Stimulated activated CD4-positive, alpha-beta T cell treated with anti-CD3 and anti-CD28 coated beads, TNF-alpha, amount 100 ng/mL, for 4 hours (primary cell): ENCODE results near the gene PEA15.

ENCODE experiments used
- DNase-seq, 3 experiments: peaks; one replicate each; pipeline ENCODE4 v3.0.0-alpha.2; 2020; ENCODE audit warnings: low read depth in 3 of 3

Gene PEA15, protein sequence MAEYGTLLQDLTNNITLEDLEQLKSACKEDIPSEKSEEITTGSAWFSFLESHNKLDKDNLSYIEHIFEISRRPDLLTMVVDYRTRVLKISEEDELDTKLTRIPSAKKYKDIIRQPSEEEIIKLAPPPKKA

GRCh38 chr1:160205242-160206035, at the start of gene PEA15:
Gene PEA15, plus strand, starts transcription at chr1:160205384. Its CDS starts 6,161 bp downstream, at chr1:160211545.
- DNase-seq, result peak; percentile 52 to 61 (median 57)

DNA sequence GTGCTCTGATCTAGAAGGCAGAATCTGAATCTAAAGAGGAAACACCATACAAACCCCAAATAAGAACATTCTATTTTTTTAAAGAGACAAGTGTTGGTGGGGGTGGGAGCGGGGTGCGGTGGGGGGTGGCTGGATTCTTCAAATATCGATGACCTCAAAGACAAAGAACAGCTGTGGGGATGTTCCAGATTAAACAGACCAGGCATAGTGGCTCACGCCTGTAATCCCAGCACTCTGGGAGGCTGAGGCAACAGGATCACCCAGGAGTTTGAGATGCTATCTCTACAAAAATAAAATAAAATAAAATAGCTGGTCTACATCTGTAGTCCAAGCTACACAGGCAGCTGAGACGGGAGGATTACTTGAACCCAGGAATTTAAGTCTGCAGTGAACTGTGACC, 48.8 kb upstream of the PEA15 start:
- no peak for DNase-seq

- no peak for DNase-seq
Measured at GRCh38 chr1:160157174-160157573, 48.0 kb upstream of the PEA15 start.

DNA sequence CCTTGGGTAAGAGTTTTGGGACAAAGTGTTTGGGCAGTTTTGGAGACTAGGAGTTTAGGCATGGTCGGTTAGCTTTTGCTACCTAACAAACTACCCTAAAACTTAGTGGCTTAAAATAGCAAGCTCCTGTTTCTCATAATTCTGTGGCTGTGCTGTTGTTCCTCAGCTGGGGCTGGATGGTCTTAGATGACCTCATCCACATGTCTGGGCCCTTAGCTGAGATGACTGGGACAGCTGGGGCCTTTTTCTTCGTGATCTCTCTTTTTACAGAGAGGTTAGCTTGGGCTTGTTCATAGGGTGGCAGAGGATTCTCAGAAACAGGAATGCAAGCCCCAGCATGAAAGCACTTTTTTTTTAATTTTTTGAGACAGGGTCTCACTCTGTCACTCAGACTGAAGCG, 47.2 kb upstream of the PEA15 start:
- no peak for DNase-seq

GRCh38 chr1:160158534-160158933, 46.6 kb upstream of the PEA15 start:
- no peak for DNase-seq

DNA sequence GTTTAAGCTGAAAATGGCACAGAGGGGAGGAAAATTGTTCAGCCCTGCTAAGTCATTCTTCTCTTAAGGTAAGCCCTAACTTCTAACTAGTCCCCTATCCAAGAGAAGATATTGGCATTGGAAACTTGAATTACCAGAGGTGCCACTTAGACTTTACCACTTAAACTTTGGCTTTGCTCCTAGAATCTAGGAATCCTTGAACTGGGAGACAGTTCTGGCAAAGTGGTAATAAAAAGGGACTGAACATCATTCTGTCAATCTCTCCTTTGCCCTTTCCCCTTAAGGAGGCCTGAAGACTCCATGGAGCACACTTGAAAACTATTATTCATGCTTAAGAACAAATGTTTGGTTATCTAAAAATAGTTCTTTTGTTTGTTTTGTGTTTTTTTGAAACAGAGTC, 45.3 kb upstream of the PEA15 start:
- no peak for DNase-seq

DNA sequence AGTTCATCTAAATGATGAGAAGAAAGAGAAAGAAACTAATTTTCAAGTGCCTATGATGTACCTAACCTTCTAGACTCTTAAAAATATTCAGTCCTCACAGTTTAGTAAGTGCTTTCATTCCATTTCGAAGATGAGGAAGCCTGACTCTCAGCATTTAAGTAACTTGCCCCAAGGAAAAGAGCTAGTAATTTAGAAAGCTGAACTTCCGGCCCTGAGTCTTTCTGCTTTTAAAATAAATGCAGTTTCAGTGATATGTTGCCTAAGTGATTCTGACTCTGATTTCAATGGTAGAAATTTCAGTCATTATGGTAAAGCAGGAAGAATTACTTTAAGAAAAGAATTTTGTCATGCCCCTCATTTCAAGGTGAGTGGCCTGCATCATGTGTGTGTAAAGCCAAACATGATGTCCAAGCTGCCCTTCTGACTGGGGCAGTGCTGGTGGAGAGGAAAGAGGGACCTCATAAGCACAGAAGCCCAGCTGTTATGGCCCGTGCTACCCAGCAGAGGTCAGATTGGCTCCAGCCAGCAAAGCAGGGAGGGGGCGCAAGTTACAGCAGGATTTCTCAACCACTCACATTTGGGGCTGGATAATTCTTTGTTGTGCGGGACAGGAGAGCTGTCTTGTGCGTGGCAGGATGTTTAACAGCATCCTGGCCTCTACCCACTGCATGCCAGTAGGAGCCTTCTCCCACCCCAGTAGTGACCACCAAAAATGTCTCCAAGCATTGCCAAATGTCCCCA, 43.0 kb upstream of the PEA15 start:
- DNase-seq, result no peak

DNA sequence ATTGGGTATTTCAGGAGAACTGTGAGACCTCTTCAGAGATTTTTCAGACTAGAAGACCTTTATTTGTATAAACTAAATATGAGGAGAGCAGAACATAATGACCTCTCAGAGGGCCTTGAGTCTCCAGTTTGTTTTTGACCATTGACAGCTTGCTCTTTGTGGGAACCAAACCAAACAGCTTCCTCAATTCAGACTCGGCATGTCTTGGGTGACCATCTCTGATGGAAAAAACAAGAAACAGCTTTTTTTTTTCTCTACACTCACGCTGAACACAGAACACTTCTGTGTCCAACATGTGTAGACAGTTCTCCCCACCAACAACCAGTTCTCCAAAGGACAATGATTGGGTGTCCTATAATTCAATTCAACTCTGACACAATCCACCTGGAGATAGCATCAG, 42.3 kb upstream of the PEA15 start:
- DNase-seq, result no peak

DNA sequence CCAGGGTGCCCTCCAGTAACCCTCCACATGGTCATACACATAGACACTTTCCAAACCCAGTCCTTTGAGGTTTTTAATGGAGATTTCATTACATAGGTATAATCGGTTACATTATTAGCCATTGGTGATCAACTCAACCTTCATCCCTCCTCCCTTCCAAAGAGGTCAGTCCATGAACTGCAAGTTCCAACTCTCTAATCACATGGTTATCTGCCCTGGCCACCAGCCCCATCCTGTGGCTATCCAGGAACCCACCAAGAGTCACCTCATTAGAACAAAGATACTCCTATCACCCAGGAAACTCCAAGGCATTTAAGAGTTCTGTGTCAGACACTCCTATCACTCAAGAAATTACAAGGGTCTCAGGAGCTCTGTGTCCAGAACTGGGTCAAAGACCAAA, 41.6 kb upstream of the PEA15 start:
- DNase-seq, result no peak

- no peak for DNase-seq
Measured at GRCh38 chr1:160164121-160164520, 41.1 kb upstream of the PEA15 start.

DNA sequence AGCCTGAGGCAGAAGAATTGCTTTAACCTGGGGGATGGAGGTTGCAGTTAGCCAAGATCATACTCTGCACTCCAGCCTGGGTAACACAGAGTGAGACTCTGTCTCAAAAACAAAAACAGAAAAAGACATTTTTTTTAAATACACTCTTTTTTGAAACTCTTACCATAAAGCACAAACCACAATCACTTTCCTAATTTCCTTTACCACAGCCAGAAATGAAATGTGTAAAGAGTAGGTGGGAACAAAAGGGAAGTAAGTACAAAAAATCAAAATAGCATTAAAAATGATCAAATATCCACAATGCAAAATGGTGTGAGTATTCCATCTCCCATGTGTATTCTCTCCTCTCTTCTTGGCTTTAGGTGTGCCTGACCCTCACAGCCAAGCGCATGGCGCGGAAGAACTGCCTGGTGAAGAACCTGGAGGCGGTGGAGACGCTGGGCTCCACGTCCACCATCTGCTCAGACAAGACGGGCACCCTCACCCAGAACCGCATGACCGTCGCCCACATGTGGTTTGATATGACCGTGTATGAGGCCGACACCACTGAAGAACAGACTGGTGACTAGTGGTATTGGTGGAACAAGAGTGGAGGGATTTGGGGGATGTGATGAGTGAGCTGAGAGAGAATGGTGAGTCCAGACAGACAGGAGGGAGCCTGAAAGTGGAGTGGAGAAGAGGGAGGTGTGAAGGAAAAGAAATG, 38.9 kb upstream of the PEA15 start:
- DNase-seq, result no peak

DNA sequence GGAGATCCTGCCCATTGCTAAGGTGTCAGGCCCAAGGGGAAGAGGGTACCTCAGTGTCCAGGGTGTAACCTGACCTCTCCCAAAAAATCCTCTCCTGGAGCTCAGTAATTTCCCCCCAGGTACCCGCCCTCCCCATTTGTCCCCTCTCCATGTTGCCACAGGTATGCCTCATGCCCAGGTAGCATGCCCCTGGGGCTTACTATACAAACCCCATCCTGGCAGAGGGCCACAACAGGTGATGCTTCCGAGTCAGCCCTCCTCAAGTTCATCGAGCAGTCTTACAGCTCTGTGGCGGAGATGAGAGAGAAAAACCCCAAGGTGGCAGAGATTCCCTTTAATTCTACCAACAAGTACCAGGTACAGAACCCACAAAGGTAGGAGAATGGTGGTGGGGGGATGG, 38.1 kb upstream of the PEA15 start:
- DNase-seq, result no peak

GRCh38 chr1:160167580-160167979, 37.6 kb upstream of the PEA15 start:
- no peak for DNase-seq

DNA sequence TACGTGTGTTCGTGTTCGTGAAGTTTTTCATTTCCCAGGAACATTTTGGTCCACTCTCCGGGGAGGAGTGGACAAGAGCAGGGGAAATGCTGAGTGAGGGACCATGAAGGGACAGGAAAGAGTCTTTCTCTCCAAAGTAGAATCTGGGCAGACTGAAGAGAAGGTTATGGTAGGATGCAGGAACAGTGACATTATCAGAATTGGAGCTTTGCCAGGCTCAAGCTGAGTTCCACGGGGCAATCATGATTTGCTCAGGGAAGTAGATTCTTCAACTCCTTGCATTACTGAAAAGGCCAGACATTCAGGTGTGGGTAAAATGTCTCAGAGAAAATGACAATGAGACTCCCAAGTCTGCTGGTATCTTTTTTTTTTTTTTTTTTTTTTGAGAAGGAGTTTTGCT, 37.2 kb upstream of the PEA15 start:
- DNase-seq, result no peak

GRCh38 chr1:160168609-160169369, 36.4 kb upstream of the PEA15 start:
- DNase-seq, result no peak

DNA sequence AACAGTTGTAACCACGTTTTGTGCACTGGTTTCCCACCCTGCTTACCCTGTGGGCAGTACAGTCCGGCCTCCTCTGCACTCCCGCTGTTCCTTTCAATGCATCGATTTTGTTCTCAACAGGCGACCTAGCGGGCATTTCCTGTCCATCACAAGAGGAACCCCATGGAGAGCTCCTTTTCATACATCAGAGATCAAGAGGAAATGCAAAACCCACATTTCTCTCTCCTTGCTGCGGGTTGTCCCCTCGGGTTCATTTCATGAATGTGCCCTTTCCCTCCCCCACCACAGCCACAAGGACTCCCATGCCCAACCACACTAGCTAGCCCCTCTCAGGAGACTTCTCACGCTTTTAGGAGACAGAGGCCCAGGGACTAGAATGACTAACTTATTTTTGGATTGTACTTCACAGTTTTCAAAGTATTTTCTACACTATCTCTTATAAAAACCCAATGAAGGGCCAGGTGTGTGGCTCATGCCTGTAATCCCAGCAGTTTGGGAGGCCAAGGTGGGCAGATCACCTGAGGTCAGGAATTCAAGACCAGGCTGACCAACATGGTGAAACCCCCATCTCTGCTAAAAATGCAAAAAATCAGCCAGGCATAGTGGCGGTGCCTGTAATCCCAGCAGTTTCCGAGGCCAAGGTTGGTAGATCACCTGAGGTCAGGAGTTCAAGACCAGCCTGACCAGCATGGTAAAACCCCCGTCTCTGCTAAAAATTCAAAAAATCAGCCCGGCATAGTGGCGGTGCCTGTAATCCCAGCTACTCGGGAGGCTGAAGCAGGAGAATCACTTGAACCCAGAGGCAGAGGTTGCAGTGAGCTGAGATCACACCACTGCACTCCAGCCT, 35.4 kb upstream of the PEA15 start:
- no peak for DNase-seq

- no peak for DNase-seq
Measured at GRCh38 chr1:160171354-160171753, 33.8 kb upstream of the PEA15 start.

- no peak for DNase-seq
Measured at GRCh38 chr1:160171980-160172379, 33.2 kb upstream of the PEA15 start.

GRCh38 chr1:160177231-160177630, 28.0 kb upstream of the PEA15 start:
- DNase-seq, result no peak

GRCh38 chr1:160177667-160178066, 27.5 kb upstream of the PEA15 start:
- no peak for DNase-seq

DNA sequence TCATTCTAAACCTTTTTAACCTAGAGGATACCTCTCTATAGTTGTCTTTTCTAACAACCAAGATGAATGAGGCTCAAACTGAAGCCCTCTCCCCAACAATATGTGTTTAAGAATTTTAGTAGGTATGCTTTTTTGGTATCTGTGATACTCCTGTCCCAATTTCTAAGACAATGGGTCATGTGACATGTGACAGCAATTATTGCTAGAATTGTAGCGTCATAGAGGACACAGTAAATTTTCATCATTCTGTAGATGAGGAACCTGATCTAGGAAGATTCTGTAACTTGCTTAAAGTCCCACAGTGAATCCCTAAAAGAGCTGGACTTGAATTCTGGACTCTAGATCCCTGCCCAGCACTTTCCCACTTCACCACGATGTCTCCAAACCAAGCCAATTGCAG, 26.5 kb upstream of the PEA15 start:
- DNase-seq, result no peak
